HEK293 (cell line): Measurements from ENCODE around the gene STK24.

Experiments used
- REST ChIP-seq: fragments of 450-650 bp; formaldehyde crosslinking; IDR thresholded peaks from 2 replicates; pipeline ENCODE4 v1.5.1; 2016; ENCODE audit warnings: missing biosample characterization, missing genetic modification characterization
- TF ChIP-seq, protein P1 (sequence below): fragments of 450-650 bp; formaldehyde crosslinking; IDR thresholded peaks from 2 replicates; pipeline ENCODE4 v1.5.1; 2016; ENCODE audit warnings: missing biosample characterization, missing genetic modification characterization

- TF ChIP-seq REST: no peak
- TF ChIP-seq, protein P1, sequence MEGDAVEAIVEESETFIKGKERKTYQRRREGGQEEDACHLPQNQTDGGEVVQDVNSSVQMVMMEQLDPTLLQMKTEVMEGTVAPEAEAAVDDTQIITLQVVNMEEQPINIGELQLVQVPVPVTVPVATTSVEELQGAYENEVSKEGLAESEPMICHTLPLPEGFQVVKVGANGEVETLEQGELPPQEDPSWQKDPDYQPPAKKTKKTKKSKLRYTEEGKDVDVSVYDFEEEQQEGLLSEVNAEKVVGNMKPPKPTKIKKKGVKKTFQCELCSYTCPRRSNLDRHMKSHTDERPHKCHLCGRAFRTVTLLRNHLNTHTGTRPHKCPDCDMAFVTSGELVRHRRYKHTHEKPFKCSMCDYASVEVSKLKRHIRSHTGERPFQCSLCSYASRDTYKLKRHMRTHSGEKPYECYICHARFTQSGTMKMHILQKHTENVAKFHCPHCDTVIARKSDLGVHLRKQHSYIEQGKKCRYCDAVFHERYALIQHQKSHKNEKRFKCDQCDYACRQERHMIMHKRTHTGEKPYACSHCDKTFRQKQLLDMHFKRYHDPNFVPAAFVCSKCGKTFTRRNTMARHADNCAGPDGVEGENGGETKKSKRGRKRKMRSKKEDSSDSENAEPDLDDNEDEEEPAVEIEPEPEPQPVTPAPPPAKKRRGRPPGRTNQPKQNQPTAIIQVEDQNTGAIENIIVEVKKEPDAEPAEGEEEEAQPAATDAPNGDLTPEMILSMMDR (tag by site-specific recombination): no peak
Observed at GRCh38 chr13:98492335-98493041, 84.4 kb downstream of the STK24 start.
